22Rv1 (cell line): ENCODE measurements around the gene USP24.

Source experiments
- CTCF ChIP-seq: fragments of 450-650 bp; IDR thresholded peaks from 2 replicates; pipeline ENCODE4 v1.5.1; 2017; ENCODE audit warnings: mild to moderate bottlenecking
- ZFX ChIP-seq: fragments of 450-650 bp; IDR thresholded peaks from 2 replicates; pipeline ENCODE4 v1.6.1; 2017; ENCODE audit warnings: antibody characterized with exemption, borderline replicate concordance

DNA sequence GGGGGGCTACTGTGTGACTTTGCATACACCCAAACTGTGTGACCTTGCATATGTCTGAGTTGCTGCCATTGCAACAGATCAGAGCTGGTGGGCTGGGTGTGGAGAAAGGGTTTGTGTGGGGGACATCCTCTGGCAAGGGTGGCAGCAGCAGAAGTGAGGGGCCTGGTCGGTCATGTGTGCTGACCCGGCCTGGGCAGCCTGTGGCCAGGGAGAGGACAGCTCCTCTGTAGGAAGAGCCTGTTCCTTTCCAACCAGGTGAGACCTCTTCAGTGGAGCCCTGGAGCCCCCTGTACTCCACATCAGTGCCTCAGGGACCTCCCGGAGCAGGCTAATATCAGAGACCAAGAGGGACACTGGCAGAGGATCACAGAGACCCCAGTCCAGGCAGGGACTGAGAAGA is 167.6 kb downstream of the USP24 start:
- no peak for TF ChIP-seq CTCF
- no peak for TF ChIP-seq ZFX
